Mucosa of rectum (tissue), 2 donors: ENCODE data around the gene KLHDC9.

Source experiments
- H3K27ac ChIP-seq, 2 donors: one replicate each; pipeline ENCODE4 v1.7.0; 2013; ENCODE audit warnings: inconsistent platforms in 2 of 2, low read depth in 2 of 2, low read length in 2 of 2
- H3K27me3 ChIP-seq, 2 donors: one replicate each; pipeline ENCODE4 v1.7.0; 2013; ENCODE audit warnings: low read length in 2 of 2; ENCODE audit not compliant: control insufficient read depth in 2 of 2, insufficient read depth in 2 of 2
- H3K36me3 ChIP-seq, 2 donors: one replicate each; pipeline ENCODE4 v1.7.0; 2013; ENCODE audit warnings: low read length in 2 of 2; ENCODE audit not compliant: control insufficient read depth in 2 of 2, insufficient read depth in 2 of 2
- H3K4me1 ChIP-seq, 2 donors: one replicate each; pipeline ENCODE4 v1.7.0; 2013; ENCODE audit warnings: low read length in 2 of 2, mild to moderate bottlenecking in 1 of 2; ENCODE audit not compliant: control insufficient read depth in 2 of 2, insufficient read depth in 2 of 2
- H3K4me3 ChIP-seq, 2 donors: one replicate each; pipeline ENCODE4 v1.7.0; 2013; ENCODE audit warnings: low read length in 2 of 2
- H3K9ac ChIP-seq, 2 donors: one replicate each; pipeline ENCODE4 v1.7.0; 2013; ENCODE audit warnings: low read length in 2 of 2, low read depth in 1 of 2, mild to moderate bottlenecking in 1 of 2
- H3K9me3 ChIP-seq, 2 donors: one replicate each; pipeline ENCODE4 v1.7.0; 2013; ENCODE audit warnings: low read length in 2 of 2; ENCODE audit not compliant: control insufficient read depth in 2 of 2
- donor health status: healthy.
- donor health status: Normal muscosa, but diverticular disease.

Gene KLHDC9

GRCh38 chr1:161145832-161146231 lies 47.7 kb downstream of the KLHDC9 start:
- Histone ChIP-seq H3K9ac (no peak overlapping the region), H3K4me3 (no peak overlapping the region), H3K27ac (no peak overlapping the region), H3K36me3 (no peaks in the 10 kb centered on the region), H3K9me3 (no peaks in the 10 kb centered on the region), H3K27me3 (no peaks in the 10 kb centered on the region), H3K4me1 (no peaks in the 10 kb centered on the region)
